ENCODE results near the gene EIF4G3.

- TF ChIP-seq POLR2AphosphoS2 (IDR thresholded peaks at IDR 0.05; ENCODE audit: low read depth, low read length): no peak
- no peak for TF ChIP-seq MYC (IDR thresholded peaks at IDR 0.05; ENCODE audit: insufficient read depth, insufficient read length, insufficient replicate concordance, low read length, severe bottlenecking)
- no peak for TF ChIP-seq DPF2 (IDR thresholded peaks at IDR 0.05)
- no peak for TF ChIP-seq ETV6 (conservative IDR thresholded peaks at IDR 0.05 in 1 of 2, IDR thresholded peaks at IDR 0.05 in 1 of 2; ENCODE audit: borderline replicate concordance in 1 of 2, low read depth in 1 of 2)
Observed at GRCh38 chr1:21129407-21129806, 47.3 kb downstream of the EIF4G3 start.

Data from GM12878 (cell line).